ENCODE results near the gene CEACAM4.

CEACAM4 gene

DNA sequence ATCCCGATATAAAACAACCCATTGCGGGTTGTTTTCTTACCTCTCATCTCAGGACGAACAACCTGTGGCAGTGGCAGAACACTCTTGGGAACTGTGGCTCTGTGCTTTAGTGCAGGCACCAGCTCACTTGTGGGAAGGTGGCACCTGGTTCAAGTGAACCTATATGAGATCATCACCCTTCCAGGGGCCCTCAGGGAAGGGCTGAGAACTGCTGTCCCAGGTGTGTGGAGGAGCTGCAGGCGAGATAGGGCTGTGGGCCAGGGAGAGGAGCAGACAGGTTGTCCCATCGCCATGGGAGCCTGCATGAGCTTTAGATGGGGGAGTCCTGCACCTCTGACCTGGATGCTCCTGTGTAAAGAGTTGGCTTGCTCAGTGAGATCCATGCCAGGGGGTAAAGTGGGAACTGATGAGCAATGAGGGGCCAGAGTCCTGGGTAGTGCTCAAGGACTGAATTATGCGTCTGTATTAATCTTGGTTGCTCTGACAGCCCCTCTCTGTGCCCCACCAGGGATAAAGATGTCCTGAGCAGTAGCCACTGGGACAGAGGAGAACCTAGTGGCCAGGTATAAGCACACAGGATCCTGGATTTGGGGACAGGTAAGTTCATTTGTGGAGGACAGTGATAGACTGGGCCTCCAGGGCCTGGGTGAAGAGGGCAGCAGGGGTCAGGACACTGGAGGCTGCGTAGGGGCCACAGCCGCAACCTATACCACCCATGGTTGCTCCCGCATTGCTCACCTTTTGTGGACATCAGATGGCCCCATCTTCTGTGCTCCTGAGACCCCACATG, 8.7 kb downstream of the CEACAM4 start:
- DNase-seq (ENCODE audit: low read depth), result no peak

- no peak for DNase-seq (ENCODE audit: low read depth)
Measured at GRCh38 chr19:41616792-41617621, 9.9 kb downstream of the CEACAM4 start.

DNA sequence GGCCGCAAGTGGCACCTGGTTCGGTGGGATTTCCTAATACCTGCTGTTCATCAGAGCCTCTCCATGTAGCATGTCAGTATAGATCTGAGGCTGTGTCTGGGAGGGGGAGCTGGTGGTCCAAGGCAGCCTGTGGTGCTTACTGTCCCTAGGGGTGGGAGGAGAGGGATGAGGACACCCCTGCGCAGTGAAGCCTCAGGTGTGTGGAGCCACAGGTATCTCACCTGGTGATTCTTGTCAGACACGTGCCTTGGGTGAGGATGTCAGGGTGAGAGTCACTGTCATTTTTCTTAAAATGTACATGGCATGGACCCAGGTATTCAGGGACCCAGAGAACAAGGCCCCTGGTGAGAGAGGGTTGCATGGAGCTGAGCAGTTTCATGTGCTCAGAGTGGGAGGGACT, 11.7 kb downstream of the CEACAM4 start:
- no peak for DNase-seq (ENCODE audit: low read depth)

GRCh38 chr19:41612483-41612882, 14.4 kb downstream of the CEACAM4 start:
- DNase-seq (ENCODE audit: low read depth), result no peak

GRCh38 chr19:41610789-41611188, 16.1 kb downstream of the CEACAM4 start:
- no peak for DNase-seq (ENCODE audit: low read depth)

DNA sequence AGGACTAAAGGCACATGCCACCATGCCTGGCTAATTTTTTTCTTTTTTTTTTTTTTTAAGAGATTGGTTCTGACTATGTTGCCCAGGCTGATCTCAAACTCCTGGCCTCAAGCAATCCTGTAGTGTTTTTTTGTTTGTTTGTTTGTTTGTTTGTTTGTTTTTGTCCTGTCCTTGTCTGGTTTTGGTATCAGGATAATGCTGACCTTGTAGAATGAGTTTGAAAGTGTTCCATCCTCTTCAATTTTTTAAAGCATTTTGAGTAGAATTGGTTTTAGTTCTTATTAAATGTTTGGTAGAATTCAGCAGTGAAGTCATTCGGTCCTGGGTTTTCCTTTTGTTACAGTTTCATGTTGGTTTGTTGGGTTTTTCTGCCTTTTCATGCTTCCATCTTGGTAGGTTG, 19.2 kb downstream of the CEACAM4 start:
- no peak for DNase-seq (ENCODE audit: low read depth)

DNA sequence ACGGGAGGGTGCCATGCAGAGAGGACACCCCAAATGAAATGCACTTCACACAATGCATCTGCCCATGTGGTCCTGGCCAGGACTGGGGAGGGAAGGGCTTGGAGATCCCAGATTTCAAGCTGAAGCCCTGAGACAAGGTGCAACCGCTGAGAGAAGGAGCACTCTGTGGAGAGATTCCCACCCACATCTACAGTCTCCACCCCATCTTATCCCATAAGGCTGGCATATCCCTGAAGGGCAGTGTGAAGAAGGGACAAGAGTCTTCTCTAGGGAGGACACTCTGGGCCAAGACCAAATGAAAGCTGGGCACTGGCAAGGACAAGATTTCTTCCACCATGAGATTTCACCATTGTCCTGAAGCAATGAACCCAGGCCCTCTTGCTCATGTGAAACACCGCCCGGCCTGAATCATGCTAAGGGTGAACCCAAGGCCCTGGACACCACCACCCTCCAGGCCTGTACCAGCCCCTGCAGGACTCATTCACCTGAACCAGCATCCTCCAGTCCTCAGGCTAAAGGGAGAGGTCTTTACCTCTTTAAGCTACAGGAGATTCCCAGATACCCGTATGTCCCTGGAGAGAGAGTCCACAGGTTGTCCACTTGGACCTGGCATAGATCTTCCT, 20.5 kb downstream of the CEACAM4 start:
- no peak for DNase-seq (ENCODE audit: low read depth)

- no peak for DNase-seq (ENCODE audit: low read depth)
Measured at GRCh38 chr19:41604831-41605230, 22.0 kb downstream of the CEACAM4 start.

DNA sequence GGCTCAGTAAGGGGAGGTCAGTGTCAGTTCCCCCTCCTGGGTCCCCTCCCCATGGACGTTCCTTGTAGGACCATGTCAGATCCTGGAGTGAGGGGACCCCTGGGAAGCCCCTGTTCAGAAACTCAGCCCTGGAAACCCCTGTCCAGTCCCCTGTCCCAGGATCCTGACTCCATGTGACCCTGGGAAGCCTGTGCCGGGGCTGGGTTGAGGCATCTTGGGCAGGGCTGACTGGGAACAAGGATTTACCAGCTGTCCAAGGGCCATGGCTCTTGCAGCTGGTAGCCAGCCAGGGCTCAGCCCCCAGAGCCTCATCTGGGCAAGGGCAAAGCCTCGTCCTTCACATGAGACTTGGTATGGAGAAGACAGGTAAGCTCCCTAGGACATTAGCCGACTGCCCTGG, 25.1 kb downstream of the CEACAM4 start:
- DNase-seq (ENCODE audit: low read depth), result no peak

DNA sequence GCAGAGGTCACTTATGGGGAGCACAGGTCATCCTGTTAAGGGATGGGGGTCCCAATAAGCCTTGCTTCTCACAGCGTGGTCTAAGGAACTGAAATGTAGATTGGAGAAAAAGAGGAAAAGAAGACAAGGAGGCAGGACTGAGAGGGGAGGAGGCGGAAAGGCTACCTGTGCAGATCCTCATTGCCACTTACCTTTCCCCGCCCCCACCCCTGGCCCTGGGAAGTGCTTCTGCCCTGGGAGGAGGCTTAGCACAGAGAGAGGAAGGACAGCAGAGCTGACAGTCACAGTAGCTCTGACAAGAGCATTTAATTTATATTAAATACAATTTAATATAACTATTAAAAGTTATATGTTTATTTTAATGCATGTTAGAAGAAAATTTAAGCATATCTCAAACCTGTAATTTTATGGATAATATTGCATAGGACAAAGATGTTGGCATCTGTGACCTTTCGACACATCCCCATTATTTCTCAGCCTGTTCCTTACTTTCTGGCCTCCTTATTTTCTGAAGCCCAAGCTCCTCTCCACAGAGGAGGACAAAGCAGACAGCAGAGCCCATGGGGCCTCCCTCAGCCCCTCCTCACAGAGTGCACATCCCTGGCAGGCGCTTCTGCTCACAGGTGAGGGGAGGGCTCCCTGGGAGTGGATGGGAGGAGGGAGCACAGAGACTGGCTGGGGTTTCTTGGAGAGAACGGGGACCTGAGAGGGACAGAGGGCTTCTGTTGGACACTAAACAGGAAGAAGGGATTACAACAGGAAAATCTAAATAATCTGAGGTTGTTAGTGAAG, 27.5 kb downstream of the CEACAM4 start:
- no peak for DNase-seq (ENCODE audit: low read depth)

- DNase-seq (ENCODE audit: low read depth), result peak; percentile 68
Measured at GRCh38 chr19:41597600-41598041, 29.3 kb downstream of the CEACAM4 start.

DNA sequence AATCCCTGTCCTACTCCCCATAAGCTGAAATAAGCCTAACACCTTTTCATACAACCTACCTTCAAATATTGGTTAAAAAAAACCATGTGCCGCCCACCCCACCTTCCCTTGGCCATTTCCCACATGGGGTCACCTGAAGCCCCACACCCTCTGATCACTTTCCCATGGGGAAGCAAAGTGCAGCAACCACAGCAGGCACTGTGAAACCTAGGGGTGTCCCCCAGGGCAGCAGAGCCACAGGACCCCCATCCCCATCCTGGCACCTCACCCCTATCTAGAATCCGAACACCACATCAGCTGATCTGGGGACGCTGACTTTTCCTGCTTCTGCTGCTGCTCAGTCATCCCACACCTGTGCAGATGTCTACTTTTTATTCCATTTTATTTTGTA, 31.0 kb downstream of the CEACAM4 start:
- no peak for DNase-seq (ENCODE audit: low read depth)

DNA sequence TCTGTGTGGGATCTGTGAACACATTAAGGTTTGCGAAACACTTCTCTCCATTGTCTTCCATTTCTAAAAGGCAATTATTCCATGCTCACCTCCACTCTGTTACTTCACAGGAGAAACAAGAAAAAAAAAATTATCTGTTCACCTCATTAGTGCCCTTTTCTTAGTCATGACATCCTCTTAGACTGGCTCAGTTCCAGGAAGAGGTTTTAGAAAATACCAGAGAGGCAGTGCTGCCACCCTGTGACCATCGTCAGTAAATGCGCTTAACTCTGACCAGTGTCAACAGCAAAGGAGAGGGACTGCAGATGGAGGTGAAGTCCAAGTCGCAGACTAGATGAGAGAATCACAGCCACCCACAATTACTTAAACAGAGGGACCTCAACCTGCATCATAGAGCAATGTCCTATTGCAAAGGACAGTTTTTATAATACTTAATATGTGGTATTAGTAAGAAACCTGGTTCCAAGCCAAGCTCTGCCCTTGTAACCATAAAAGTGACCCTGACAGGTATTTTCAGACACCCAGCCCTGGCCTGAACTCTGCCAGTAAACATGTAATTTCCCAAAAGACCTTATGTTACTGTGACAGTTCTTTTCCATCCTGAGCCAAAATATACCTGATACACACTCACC, 31.5 kb downstream of the CEACAM4 start:
- peak; percentile 64 for DNase-seq (ENCODE audit: low read depth)

DNA sequence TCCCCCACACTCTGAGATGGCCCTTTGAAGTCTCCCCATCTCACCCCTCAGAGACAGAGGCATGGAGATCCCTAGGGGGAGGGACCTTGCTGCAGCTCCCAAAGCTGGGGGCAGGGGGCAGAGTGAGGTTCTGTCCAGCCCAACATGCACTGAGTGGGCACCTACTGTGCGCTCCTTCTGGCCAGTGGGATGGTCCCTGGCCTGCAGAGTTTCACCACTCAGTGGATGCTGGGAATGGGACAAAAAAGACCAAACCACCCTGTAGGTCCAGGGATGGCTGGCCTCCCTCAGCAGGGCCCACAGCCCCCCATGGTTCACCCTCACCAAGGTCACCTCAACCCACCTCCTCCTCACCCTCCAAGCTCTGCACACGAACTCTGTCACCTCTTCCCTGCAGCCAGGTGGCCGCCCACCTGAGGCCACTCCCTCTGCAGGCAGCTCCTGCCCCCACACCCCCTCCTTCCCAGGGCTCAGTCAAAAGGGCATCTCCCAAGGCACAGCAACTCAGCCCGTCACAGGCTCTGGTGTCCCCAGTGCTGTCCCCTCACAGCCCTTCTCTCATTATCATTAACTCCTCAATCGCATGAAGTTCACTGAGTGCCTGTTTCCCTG, 34.8 kb downstream of the CEACAM4 start:
- DNase-seq (ENCODE audit: low read depth), result no peak

GRCh38 chr19:41590936-41591335, 35.9 kb downstream of the CEACAM4 start:
- DNase-seq (ENCODE audit: low read depth), result no peak

DNA sequence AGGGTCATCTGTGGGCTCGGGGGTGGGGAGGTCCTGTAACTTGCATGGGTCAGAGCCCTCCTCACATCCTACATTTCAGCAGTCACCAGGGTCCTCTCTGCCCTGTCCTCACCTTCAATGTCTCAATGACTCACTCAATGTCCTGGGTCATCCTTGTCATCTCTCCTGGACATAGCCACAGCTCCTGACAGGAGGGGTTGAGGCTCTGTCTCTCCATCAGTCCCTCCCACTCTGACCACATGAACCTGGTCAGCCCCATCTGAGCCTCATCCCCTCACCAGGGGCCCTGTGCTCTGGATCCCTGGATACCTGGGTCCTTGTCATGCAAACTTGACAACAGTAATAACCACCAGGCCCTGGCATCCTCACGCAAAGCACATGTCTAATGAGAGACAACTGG, 37.5 kb downstream of the CEACAM4 start:
- no peak for DNase-seq (ENCODE audit: low read depth)

- no peak for DNase-seq (ENCODE audit: low read depth)
Measured at GRCh38 chr19:41588497-41589209, 38.2 kb downstream of the CEACAM4 start.

DNA sequence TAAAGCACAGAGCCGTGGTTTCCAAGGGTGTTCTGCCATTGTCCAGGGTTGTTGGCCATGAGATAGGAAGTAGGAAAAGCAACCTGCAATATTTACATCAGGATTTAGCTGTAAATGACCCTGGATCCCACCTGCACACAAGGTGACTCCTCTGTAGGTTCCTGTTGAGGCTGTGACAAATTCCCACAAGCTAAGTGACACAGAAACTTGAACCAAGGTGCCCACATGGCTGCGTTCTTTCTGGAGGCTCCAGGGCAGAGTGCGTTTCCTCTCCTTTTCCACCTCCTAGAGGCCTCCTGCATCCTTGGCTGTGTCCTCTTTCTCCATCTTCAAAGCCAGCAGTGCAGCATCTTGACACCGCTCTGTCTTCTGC, 39.0 kb downstream of the CEACAM4 start:
- DNase-seq (ENCODE audit: low read depth), result no peak

DNA sequence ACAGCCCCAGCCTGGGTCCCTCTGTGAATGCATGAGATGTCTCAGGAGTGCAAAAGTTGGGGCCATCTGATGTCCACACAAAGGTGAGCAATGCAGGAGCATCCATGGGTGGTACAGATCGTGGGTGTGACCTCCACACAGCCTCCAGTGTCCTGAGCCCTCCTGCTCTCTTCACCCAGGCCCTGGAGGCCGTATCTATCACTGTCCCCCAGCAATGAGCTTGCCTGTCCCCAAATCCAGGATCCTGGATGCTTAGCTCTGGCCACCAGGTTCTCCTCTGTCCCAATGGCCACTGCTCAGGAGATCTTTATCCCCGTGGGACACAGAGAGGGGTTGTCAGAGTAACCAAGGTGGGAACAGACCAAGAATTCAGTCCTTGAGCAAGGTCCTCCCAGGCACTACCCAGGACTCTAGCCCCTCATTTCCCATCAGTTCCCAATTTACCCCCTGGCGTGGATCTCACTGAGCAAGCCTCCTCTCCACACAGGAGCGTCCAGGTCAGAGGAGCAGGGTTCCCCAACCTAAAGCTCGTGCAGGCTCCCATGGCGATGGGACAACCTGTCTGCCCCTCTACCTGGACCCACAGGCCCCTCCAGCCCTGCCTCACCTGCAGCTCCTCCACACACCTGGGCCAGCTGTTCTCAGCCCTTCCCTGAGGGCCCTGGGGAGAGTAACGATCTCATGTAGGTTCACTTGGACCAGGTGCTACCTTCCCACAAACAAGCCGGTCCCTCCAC, 39.6 kb downstream of the CEACAM4 start:
- DNase-seq (ENCODE audit: low read depth), result no peak

- no peak for DNase-seq (ENCODE audit: low read depth)
Measured at GRCh38 chr19:41586064-41586463, 40.8 kb downstream of the CEACAM4 start.

All from activated T-cell treated with anti-CD3 and anti-CD28 coated beads for 24 hours (primary cell).